ENCODE measurements around the gene GRB14.

GRCh38 chr2:164561416-164561815 is 59.9 kb downstream of the GRB14 start:
- TF ChIP-seq, protein P1, sequence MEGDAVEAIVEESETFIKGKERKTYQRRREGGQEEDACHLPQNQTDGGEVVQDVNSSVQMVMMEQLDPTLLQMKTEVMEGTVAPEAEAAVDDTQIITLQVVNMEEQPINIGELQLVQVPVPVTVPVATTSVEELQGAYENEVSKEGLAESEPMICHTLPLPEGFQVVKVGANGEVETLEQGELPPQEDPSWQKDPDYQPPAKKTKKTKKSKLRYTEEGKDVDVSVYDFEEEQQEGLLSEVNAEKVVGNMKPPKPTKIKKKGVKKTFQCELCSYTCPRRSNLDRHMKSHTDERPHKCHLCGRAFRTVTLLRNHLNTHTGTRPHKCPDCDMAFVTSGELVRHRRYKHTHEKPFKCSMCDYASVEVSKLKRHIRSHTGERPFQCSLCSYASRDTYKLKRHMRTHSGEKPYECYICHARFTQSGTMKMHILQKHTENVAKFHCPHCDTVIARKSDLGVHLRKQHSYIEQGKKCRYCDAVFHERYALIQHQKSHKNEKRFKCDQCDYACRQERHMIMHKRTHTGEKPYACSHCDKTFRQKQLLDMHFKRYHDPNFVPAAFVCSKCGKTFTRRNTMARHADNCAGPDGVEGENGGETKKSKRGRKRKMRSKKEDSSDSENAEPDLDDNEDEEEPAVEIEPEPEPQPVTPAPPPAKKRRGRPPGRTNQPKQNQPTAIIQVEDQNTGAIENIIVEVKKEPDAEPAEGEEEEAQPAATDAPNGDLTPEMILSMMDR (IDR thresholded peaks at IDR 0.05), result no peak
- TF ChIP-seq POLR2A (IDR thresholded peaks at IDR 0.05), result no peak

Measured in tibial nerve (tissue), 3 donors.